Measurements from ENCODE around the gene NRCAM.
A peak's percentile ranks its signal among the peaks of the same experiment; 100 is the strongest.

NRCAM gene

GRCh38 chr7:108418946-108419345 lies 37.3 kb downstream of the NRCAM start:
- no peak overlapping the region for H3K4me3 ChIP-seq (ENCODE audit: low read length)
- no peak for TF ChIP-seq CTCF (conservative IDR thresholded peaks at IDR 0.05; ENCODE audit: low read depth, low read length)
- no peak for DNase-seq (ENCODE audit: low read depth)

DNA sequence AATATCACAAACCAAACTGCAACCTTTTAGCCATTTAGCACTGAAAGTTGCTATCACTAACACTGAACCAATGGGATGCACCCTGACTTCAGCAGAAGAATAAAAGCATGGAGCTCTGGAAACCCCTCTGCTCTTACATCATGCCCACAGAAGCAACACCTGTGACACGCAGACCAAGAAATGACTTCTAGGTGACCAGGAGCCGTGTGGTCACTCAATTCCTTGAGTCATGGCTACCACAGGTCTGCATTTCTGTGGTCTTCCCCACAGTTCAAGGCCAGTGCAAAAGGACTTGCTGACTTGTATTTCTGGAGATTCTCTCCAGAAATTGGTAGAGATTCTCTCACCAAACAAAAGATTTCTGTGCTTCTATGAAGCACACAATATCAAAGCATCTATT lies 38.3 kb downstream of the NRCAM start:
- no peak for DNase-seq (ENCODE audit: low read depth)
- H3K4me3 ChIP-seq (ENCODE audit: low read length) = no peak overlapping the region
- no peak for TF ChIP-seq CTCF (conservative IDR thresholded peaks at IDR 0.05; ENCODE audit: low read depth, low read length)

DNA sequence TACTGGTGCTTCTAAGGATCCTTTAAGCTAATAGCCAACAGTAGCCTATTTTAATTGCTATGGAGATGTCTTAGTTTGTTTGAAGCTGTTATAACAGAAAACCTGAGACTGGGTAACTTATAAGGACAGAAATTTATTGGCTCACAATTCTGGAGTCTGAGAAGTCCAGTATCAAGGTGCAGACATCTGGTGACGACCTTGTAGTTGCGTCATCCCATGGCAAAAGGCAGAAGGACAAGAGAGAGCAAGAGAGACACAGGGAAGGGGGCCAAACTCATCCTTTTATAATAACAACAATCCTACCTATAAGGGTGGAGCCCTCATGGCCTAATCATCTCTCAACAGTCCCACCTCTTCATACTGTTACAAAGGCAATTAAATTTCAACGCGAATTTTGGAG lies 39.1 kb downstream of the NRCAM start:
- TF ChIP-seq CTCF (conservative IDR thresholded peaks at IDR 0.05; ENCODE audit: low read depth, low read length) = no peak
- DNase-seq (ENCODE audit: low read depth) = no peak
- H3K4me3 ChIP-seq (ENCODE audit: low read length) = no peak overlapping the region

GRCh38 chr7:108415821-108416536 lies 40.3 kb downstream of the NRCAM start:
- peak; percentile 22 for DNase-seq (ENCODE audit: low read depth)
- no peak overlapping the region for H3K4me3 ChIP-seq (ENCODE audit: low read length)
- TF ChIP-seq CTCF (conservative IDR thresholded peaks at IDR 0.05; ENCODE audit: low read depth, low read length) = no peak

DNA sequence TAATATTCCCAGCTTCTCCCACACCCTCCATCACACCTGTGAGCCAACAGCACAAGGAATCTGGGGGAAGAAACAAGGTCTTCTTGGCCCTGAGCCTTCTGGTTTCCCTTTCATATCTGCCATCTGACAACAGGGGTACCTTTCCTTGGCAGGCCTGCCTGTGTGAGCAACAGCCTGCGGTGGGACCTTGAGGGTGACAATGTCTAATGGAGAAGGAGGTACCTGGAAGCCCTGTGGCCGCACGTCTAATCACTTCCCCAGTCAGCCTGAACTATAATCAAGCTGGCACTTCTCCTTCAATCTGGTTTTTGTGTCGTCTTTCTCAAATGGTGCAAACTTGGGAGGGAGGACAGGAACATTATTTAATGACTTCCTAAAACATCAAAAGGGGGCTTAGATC lies 41.2 kb downstream of the NRCAM start:
- DNase-seq (ENCODE audit: low read depth) = no peak
- no peak overlapping the region for H3K4me3 ChIP-seq (ENCODE audit: low read length)
- TF ChIP-seq CTCF (conservative IDR thresholded peaks at IDR 0.05; ENCODE audit: low read depth, low read length) = no peak

DNA sequence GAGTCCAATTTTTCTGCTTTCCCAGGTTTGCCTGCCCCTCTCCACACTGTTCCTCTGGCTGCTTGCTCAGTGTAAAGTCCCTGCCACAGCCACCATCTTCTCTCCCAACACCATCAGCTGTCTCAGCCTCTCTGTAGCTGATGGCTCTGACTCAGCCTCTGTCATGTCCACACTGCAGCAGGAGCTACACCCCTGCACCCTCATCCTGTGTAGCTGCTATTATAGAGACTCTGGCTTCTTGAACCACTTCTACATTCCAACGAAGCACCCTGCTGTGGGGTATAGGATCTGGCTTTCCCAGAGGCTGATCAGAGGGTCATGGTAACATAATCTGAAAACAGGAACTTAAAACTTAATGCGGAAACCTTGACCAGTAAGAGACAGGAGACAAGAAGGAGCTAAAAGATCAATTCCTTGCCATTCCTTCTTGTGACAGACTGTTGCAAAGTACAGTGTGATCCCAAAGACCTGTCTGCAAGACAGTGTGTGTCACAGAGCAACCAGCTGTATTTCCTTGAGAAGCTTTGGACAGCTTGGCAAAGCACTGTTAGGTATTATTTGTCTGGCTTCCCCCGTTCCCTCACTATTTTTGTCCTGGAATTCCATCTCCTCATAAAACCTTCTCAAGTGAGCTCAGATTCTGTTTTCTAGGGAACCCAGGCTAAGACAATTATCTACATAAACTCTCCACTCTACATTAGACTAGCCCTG lies 42.3 kb downstream of the NRCAM start:
- DNase-seq (ENCODE audit: low read depth) = no peak
- H3K4me3 ChIP-seq (ENCODE audit: low read length) = no peak overlapping the region
- TF ChIP-seq CTCF (conservative IDR thresholded peaks at IDR 0.05; ENCODE audit: low read depth, low read length) = no peak

- no peak for TF ChIP-seq CTCF (conservative IDR thresholded peaks at IDR 0.05; ENCODE audit: low read depth, low read length)
- no peak overlapping the region for H3K4me3 ChIP-seq (ENCODE audit: low read length)
- DNase-seq (ENCODE audit: low read depth) = no peak
These were observed 42.9 kb downstream of the NRCAM start for GRCh38 chr7:108413337-108413736.

All from retinal pigment epithelial cell (primary cell).